Endothelial cell of umbilical vein (primary cell): ENCODE data around the gene GLP2R. TPM values are rescaled to one million over a fixed set of nuclear protein-coding genes. Genes with fewer than 3 reads are reported as not detected.

Source experiments
- BruUV-seq: library from RNA; stranded (reverse); fragments of 400-500 nt; replicated peaks from 2 replicates; lab custom pipeline; 2021; lab: Mats Ljungman, UMichigan
- CTCF ChIA-PET: fragments of 300-600, 350-600 bp; sonication (Branson Sonifier 250); formaldehyde crosslinking; loops from one replicate; lab custom pipeline; 2021; ENCODE audit warnings: antibody characterized with exemption, inconsistent platforms; lab: Charles Lee
- POLR2A ChIA-PET: fragments of 300-600, 350-600 bp; sonication (Branson Sonifier 250); formaldehyde crosslinking; loops from one replicate; lab custom pipeline; 2021; ENCODE audit warnings: antibody characterized with exemption, inconsistent platforms; lab: Charles Lee
- DNase-seq: peaks from one replicate; pipeline ENCODE4 v3.0.0-alpha.2; 2011; ENCODE audit warnings: low read depth, low spot score
- FAIRE-seq: peaks from 2 replicates; lab custom pipeline; 2011; peaks lifted over from hg19 to GRCh38; lab: Jason Lieb, UNC
- H2AFZ ChIP-seq: 2 replicates; pipeline ENCODE4 v1.6.0; 2012; ENCODE audit warnings: low read depth, low read length, control low read depth, inconsistent platforms
- H3K27ac ChIP-seq: 2 replicates; pipeline ENCODE4 v1.5.1; 2011; ENCODE audit warnings: low read depth, mild to moderate bottlenecking, control low read depth, low read length, moderate library complexity; ENCODE audit not compliant: insufficient read depth
- H3K27me3 ChIP-seq, 2 experiments: 2 replicates each; pipeline versions ENCODE4 v1.6.0 to v1.6.1; 2011; ENCODE audit warnings: low read length in 2 of 2, mixed read lengths in 1 of 2; ENCODE audit not compliant: control insufficient read depth in 2 of 2, insufficient read depth in 2 of 2
- H3K36me3 ChIP-seq, 2 experiments: 2 replicates in 1 of 2; 3 replicates in 1 of 2; pipeline ENCODE4 v1.5.1; 2011; ENCODE audit warnings: low read length in 2 of 2, mild to moderate bottlenecking in 1 of 2, moderate library complexity in 1 of 2; ENCODE audit not compliant: control insufficient read depth in 2 of 2, insufficient read depth in 2 of 2; ENCODE audit errors: extremely low read depth in 1 of 2
- H3K4me1 ChIP-seq: 3 replicates; pipeline ENCODE4 v1.5.1; 2011; ENCODE audit warnings: mild to moderate bottlenecking, low read length; ENCODE audit not compliant: control insufficient read depth, insufficient read depth; ENCODE audit errors: extremely low read depth
- H3K4me2 ChIP-seq: 2 replicates; pipeline ENCODE4 v1.6.1; 2011; ENCODE audit warnings: low read length, control low read depth, mixed read lengths; ENCODE audit not compliant: insufficient read depth
- H3K4me3 ChIP-seq, 3 experiments: fragments of 200-600 bp in 1 of 3; sonication (generic), shearing (Covaris generic) in 1 of 3; replicated peaks in 1 of 3; 2 replicates each; pipeline ENCODE4 v1.5.1; 2011 to 2016; ENCODE audit warnings: control low read depth in 3 of 3, low read length in 3 of 3, mild to moderate bottlenecking in 2 of 3, inconsistent platforms in 1 of 3, low read depth in 1 of 3, moderate library complexity in 1 of 3; ENCODE audit not compliant: insufficient read depth in 1 of 3
- H3K79me2 ChIP-seq: 2 replicates; pipeline ENCODE4 v1.6.0; 2012; ENCODE audit warnings: low read length, inconsistent platforms; ENCODE audit not compliant: control insufficient read depth, insufficient read depth
- H3K9ac ChIP-seq: replicated peaks from 2 replicates; pipeline ENCODE3; 2011; ENCODE audit warnings: low read length, control low read depth; ENCODE audit not compliant: insufficient read depth; ENCODE audit errors: extremely low read depth
- H3K9me1 ChIP-seq: replicated peaks from 3 replicates; pipeline ENCODE4 v1.6.0; 2011; ENCODE audit warnings: mild to moderate bottlenecking, low read length; ENCODE audit not compliant: control insufficient read depth, insufficient read depth; ENCODE audit errors: extremely low read depth
- H3K9me3 ChIP-seq: replicated peaks from 2 replicates; pipeline ENCODE4 v1.5.1; 2012; ENCODE audit warnings: low read length, inconsistent platforms; ENCODE audit not compliant: control insufficient read depth, insufficient read depth
- H4K20me1 ChIP-seq: replicated peaks from 2 replicates; pipeline ENCODE3; 2011; ENCODE audit warnings: mild to moderate bottlenecking, low read length; ENCODE audit not compliant: control insufficient read depth, insufficient read depth; ENCODE audit errors: extremely low read depth
- CTCF ChIP-seq, 2 donors: IDR thresholded peaks; 1 replicate in 1 of 2; 2 replicates in 1 of 2; pipeline ENCODE4 v1.5.1; 2011; ENCODE audit warnings: low read length in 2 of 2, mild to moderate bottlenecking in 2 of 2, moderate library complexity in 2 of 2, control low read depth in 1 of 2, inconsistent platforms in 1 of 2, low read depth in 1 of 2; ENCODE audit not compliant: insufficient read depth in 1 of 2; ENCODE audit errors: extremely low read depth in 1 of 2
- EZH2 ChIP-seq: IDR thresholded peaks from 2 replicates; pipeline ENCODE4 v1.6.1; 2012; ENCODE audit warnings: borderline replicate concordance, low read depth, mild to moderate bottlenecking, moderate library complexity, low read length, inconsistent platforms; ENCODE audit not compliant: severe bottlenecking
- FOS ChIP-seq: IDR thresholded peaks from 2 replicates; pipeline ENCODE4 v1.6.1; 2011; ENCODE audit warnings: mild to moderate bottlenecking, low read length, moderate library complexity, borderline replicate concordance; ENCODE audit not compliant: insufficient read depth
- GATA2 ChIP-seq: IDR thresholded peaks from 2 replicates; pipeline ENCODE4 v1.7.0; 2011; ENCODE audit warnings: low read depth, mild to moderate bottlenecking, moderate library complexity, mixed read lengths, low read length; ENCODE audit not compliant: insufficient read length, insufficient read depth
- JUN ChIP-seq: IDR thresholded peaks from 2 replicates; pipeline ENCODE4 v1.6.1; 2011; ENCODE audit warnings: borderline replicate concordance, low read depth; ENCODE audit not compliant: insufficient read length, insufficient read depth
- MAX ChIP-seq: IDR thresholded peaks from 2 replicates; pipeline ENCODE4 v1.6.1; 2011; ENCODE audit not compliant: insufficient read depth, insufficient read length
- MYC ChIP-seq: IDR thresholded peaks from one replicate; pipeline ENCODE4 v1.6.1; 2011; ENCODE audit warnings: mild to moderate bottlenecking, low read depth, low read length
- POLR2A ChIP-seq: IDR thresholded peaks from 2 replicates; pipeline ENCODE4 v1.6.1; 2012; ENCODE audit warnings: low read depth, mild to moderate bottlenecking, control low read depth, low read length
- POLR2AphosphoS5 ChIP-seq: IDR thresholded peaks from 2 replicates; pipeline ENCODE4 v1.6.1; 2012; ENCODE audit warnings: low read depth, mild to moderate bottlenecking, control low read depth, low read length, moderate library complexity; ENCODE audit not compliant: insufficient read depth
- dilution Hi-C: fragments of 300-500 bp; cut with MboI; formaldehyde crosslinking; loops from one replicate; pipeline ENCODE4 v1.15.0; 2019; ENCODE audit warnings: low sequenced_read_pairs; ENCODE audit not compliant: extremely low pct_ligation_motif_present
- intact Hi-C: fragments of 100-400 bp; cut with micrococcal nuclease; formaldehyde crosslinking; loops from one replicate; pipeline ENCODE4 v1.10.0; 2022
- polyA plus RNA-seq, 4 experiments: library from polyadenylated mRNA; depleted of rRNA in 3 of 4; stranded (reverse) in 3 of 4; unstranded in 1 of 4; fragments of >200 nt; gene quantifications; 2 replicates each; pipeline versions ENCODE4 v1.2.1 to v1.2.3, GENCODE V29; 2011 to 2012; ENCODE audit warnings: missing spikeins in 1 of 4
- total RNA-seq: library from RNA; stranded (reverse); gene quantifications from 2 replicates; pipeline ENCODE4 v1.2.3, GENCODE V29; 2021

GLP2R gene
- total and polyA plus RNA-seq, 2 donors (not counting 3 experiments of a cell fraction or from before 2014, with no cell fraction given), result not detected

DNA sequence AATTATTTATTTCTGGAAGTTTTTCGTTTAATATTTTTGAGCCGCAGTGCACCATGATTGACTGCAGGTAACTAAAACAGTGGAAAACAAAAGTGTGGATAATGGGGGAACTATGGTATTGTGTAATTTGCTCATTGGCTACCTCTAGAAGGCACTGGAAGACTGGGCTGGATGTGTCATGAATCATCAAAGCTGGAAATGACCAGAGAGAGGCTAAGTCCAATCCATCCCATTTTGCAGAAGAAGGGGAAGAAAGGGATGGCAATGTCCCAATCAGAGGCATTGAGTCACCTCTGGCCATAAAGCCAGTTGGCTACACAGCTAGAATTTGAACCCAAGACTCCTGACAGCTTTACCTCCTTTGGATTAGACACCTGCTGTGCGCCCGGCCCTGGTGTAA is 29.3 kb downstream of the GLP2R start:
- Histone ChIP-seq H3K79me2 (no peaks in the 10 kb centered on the region), H3K27me3 (no peaks in the 10 kb centered on the region), H3K36me3 (no peaks in the 10 kb centered on the region), H3K9ac (no peak overlapping the region), H3K27ac (no peak overlapping the region), H3K4me3 (no peak overlapping the region), H3K9me1 (no peaks in the 10 kb centered on the region), H4K20me1 (no peaks in the 10 kb centered on the region), H3K9me3 (peaks cover 4% of the 10 kb centered on the region), H3K4me1 (no peaks in the 10 kb centered on the region), H2AFZ (no peak overlapping the region), H3K4me2 (no peak overlapping the region)
- dilution Hi-C loops, result no loop called here
- no peak for DNase-seq
- POLR2A ChIA-PET, result no interaction called here
- FAIRE-seq, result no peak
- TF ChIP-seq POLR2A, result no peak
- TF ChIP-seq JUN, result no peak
- TF ChIP-seq FOS, result no peak
- TF ChIP-seq MYC, result no peak
- TF ChIP-seq GATA2, result no peak
- no peak for TF ChIP-seq CTCF (IDR thresholded peaks at IDR 0.05; ENCODE audit: extremely low read depth in 1 of 2, insufficient read depth in 1 of 2, low read depth in 1 of 2, low read length in 2 of 2)
- no peak for TF ChIP-seq MAX
- no peak for TF ChIP-seq EZH2
- TF ChIP-seq POLR2AphosphoS5, result no peak
- intact Hi-C loops, result no loop called here
- CTCF ChIA-PET, result no interaction called here
- BruUV-seq, result no TSS peak
